GM18858 (cell line): ENCODE data around the gene SPATS2L.
A peak's percentile ranks its signal among the peaks of the same experiment; 100 is the strongest.

ENCODE experiments used
- ATAC-seq: cut with Tn5 transposase; IDR thresholded peaks from one replicate; pipeline ENCODE4 v1.9.1; 2021; ENCODE audit not compliant: unreplicated experiment

The SPATS2L gene

DNA sequence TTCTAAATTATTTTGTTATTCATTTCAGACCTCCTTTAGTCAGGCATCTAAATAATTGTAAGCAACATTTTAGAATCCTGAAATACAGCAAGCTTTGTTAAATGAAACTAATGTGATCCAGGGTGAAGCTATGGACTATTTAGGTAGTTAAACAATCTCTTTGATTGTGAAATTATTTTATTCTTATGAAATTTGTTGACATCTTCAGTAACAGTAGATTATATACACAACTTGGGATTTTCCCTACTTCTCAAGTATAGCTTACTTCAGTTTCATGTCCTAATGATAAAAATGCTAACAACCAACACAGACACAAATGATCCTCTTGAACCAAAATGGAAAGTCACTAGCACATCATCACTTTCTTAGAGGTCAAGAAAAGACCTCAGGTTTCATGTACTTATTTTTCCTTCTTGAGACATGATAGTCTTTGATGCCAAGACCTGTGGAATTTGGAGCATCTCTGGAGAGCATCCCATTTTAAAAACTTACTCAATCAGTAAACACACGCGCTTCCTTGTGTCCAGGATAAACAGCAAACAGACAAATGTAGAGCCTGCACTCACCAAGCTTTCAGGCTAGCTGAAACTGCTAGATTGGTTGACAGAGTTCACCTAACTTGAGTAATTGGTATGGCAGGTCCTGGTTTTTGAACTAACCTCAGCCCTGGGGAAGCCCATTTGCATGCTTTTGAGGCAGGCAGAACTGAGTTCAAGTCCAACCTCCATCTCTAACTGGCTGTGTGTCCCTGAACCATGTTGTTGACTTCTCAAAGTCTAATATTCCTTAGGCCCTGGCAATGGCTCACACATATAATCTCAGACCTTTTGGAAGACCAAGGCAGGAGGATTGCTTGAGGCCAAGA, 155.6 kb downstream of the SPATS2L start:
- ATAC-seq, result no peak

- no peak for ATAC-seq
Observed at GRCh38 chr2:200463452-200463851, 157.0 kb downstream of the SPATS2L start.

- ATAC-seq, result no peak
Observed at GRCh38 chr2:200466425-200467418, 160.2 kb downstream of the SPATS2L start.

DNA sequence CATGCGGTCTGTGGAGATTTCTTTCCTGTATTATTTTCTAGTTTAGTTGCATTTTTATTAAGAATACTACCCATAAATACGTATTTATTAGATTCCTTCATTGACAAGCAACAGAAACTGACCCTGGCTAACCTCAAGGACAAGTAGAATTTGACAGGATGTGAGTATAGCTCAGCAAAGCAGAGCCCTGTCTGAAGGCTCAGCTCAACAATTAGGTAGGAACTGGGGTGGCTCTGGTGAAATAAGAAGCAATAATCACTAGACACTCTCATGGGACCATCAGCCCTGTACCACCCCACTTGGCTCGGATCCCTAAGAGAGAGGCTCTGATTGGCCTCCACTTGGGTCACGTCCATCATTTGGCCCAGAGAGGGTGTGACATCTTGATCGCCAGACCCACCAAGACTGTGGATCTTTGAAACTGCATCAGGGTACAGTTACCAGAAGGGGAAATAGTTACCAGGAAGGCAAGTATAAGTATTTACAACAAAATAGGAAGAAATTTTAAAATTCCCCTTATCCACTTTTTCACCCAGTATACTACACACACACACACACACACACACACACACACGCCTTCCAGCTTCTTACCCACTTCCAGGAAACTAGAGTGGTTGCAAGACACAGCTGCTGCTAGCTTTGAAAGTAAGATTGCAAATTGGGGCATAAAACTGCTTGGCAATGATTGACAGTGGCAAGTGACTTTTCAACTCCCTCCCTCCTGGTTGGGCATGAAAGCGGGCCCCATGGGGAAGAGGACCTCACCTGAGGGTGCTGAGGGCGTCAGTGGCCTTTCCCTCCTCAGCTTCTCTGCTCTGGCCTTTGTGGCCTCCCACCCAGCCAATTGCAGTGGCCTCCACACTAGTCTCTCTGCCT, 161.6 kb downstream of the SPATS2L start:
- no peak for ATAC-seq

DNA sequence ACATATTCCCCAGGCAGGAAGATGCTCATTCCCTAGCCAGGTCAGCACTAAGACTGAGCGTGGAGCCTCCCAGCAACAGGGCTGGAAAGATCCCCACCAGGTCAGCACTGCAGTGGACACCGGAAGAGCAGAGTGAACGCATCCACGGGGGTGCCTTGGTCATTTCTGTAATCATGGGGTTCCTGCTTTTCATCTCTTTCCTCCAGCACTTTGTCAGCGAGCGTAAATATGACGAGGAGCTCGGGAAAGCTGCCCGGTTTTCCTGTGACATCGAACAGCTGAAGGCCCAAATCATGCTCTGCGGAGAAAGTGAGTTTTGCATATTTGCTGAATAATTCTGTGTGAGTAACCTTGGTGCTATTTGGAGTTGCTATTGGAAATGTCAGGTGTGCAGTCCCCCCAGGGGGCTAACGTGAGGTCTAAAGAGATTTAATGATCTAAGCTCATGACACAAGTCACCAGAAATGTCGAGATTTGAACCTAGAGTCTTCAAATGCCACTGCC, 163.3 kb downstream of the SPATS2L start:
- no peak for ATAC-seq

DNA sequence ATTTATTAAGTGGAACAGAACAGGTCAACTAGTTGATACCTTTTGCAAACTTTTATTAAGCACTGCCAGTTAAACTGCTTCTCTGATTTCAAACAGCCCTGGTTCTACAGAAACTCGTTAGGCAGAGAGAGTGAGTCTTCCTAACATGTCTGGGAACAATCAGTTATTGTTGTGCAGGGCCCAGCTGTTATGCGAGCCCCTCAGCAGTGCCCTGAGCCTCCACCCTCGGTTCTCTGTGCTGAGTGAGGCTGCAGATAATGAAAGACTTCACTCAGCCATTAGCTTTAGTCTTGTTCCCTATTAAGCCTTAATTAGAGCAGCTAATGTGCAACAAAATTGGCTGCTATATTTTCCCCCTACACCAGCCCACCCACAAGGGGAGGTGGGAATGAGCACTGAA, 163.7 kb downstream of the SPATS2L start:
- no peak for ATAC-seq

- ATAC-seq, result peak; percentile 75
Observed at GRCh38 chr2:200471324-200471848, 164.9 kb downstream of the SPATS2L start.

DNA sequence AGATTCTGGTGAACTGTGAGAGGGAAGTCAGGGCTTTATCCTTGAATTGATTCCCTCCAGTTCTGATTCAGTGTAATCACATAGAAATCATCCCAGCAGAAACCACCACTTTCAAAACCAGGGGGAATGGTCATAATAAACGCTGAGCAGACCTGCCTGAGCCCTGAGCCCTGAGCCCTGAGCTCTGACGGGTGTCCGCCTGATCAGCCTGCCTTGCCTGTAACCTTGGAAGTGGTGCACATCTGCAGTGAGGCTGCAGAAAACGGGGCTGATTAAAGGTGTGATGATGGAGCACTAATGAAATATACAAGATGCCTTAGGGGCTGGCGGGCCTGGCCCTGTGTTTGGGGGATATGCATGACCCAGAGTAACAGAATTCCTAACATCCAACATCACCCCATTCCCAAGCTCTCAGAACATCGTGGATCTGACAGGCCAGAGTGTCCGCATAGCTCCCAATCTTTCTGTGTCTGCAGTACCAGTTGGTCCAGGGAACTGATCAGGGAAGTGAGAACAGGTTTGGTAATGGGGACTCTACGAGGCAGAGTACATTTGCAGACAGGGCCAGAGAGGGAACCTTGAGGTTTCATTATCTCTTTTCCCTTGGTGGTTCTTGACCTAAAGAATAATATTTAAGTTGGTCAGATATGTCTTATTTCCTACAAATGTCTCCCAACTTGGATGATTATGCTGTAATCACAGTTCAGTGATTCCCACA, 165.6 kb downstream of the SPATS2L start:
- no peak for ATAC-seq

DNA sequence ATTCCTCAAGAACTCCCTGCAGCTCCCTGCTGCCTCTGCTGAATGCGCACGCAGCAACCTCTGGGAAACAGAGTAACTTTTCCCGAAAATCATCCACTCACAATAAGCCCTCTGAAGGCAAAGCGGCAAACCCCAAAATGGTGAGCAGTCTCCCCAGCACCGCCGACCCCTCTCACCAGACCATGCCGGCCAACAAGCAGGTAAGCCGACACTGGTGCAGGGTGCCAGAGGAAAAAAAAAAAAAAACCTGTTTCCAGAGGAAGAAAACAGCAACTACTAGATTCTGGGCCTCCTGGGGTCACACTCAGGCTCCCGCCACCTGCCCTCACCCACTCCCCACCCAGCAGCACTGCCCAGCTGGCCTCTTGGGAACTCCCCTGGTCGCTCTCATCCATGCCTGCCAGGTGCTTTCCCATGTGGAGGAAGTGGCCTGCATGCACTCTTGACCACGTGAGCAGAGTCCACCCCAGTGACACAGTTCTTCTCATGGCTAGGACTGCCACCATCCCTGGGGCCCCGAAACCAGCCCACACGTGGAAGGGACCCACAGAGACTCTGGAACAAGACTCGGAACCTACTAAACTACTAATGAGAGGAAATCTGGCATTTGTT, 166.5 kb downstream of the SPATS2L start:
- ATAC-seq, result no peak

DNA sequence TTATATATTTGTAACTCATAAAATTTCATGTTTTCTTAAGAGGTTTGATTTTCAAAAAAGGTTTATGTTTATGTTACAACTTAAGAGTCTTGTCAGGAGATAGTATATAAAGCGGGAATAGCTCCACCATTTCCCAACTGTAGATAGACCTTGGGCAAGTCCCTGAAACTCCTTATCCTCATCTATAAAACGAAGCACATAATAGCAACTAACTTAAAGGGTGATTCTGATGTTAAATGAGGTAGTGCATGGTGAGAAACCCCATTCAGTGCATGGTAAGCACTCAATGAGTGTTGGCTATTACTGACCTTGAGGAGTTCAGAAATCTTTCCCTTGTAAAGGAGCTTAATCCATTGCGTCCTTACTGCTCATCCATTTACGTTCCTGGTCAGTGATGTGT, 169.3 kb downstream of the SPATS2L start:
- ATAC-seq, result no peak

GRCh38 chr2:200476836-200477235, 170.3 kb downstream of the SPATS2L start:
- ATAC-seq, result no peak

- no peak for ATAC-seq
Observed at GRCh38 chr2:200477667-200478131, 171.2 kb downstream of the SPATS2L start.

DNA sequence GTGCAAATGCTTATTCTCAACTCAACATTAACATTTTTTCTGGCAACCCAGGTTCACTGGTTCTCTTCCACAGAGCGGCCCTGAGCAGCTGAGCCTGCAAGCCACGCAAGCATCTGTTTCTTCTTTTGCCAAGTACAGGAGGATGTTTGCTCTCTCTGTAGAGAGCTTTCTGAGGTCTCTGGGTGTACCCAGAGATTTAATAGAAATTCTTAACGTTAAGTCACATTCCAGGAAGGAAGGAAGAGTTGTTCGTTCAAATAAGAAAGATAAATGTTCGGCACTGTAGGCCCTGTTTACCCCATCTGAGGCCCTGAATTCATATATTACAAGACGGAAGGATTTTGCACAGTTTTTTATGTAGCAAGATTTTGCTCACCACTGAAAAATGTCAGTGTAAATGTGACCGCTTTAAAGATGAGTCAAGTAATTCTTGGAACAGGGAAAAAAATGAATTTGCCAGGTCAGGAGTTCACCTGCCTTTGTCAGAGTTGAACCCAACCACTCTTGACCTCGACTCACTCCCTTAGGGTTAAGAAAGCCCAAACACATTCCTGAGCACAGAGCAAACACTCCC, 173.3 kb downstream of the SPATS2L start:
- ATAC-seq, result no peak

- ATAC-seq, result peak; percentile 47
Observed at GRCh38 chr2:200482194-200482593, 175.7 kb downstream of the SPATS2L start.

- ATAC-seq, result no peak
Observed at GRCh38 chr2:200483729-200484198, 177.3 kb downstream of the SPATS2L start.

DNA sequence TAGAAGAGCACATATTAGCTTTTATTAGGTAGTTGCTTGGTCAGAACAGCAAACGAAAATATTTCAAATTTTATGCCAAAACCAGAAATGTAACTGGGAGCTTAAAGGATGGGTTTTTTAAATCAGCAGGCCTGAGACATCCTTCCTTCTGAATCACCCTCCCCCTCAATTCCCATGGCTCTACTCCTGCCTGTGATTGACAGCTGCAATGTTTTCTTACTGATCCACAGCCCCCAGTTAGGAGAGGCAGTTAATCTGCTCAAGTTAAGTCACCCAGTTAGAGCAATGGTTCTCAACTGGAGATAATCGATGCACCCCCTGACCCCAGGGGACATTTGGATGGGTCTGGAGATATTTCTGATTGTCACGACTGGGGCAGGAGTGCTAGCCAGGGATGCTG, 178.4 kb downstream of the SPATS2L start:
- no peak for ATAC-seq

DNA sequence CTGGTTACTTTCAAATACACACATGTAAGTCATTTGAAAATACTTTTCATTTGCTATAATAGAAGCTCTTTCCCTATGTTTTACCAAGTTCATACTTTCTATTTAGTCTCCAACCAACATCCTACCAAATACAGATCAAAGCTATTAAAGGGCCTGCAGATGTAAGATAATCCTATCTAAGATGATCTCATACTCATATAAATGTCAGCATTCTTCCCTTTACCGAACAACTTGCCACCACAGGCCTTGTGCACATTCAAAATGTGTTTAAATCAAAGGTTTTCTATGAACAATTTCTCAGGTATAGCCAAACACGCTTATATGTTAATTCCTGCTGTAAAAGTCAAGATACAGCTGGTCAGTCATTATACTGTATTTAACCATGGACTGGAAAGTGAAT, 180.0 kb downstream of the SPATS2L start:
- ATAC-seq, result no peak

DNA sequence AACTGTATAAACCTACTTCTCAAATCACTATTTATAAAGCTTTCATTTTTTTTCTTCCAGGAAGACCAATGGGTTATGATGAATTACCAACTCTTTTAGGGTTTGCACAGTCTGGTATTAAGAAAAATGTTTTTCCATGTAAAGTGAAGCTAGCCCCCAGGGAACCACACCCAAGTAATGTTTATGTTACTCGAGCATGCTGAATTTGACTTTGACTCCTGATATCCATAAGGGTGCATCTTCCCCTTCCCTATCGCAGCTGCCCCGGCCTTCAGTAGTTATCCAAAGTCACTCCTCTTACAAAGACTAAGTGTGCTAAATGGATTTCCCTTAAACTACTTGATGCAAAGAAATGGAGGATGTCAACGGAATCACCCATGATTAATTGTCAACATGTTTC, 181.7 kb downstream of the SPATS2L start:
- ATAC-seq, result no peak

GRCh38 chr2:200490001-200490400, 183.5 kb downstream of the SPATS2L start:
- ATAC-seq, result no peak
